IPS DF 6.9 (cell line): ENCODE data around the gene COLEC12.

Experiments
- DNase-seq: peaks from one replicate; pipeline ENCODE4 v3.0.0-alpha.2; 2013; ENCODE audit warnings: low read depth, low spot score
- H3K27ac ChIP-seq: one replicate; pipeline ENCODE4 v1.5.1; 2013; ENCODE audit warnings: low read length, control low read depth
- H3K27me3 ChIP-seq: 2 replicates; pipeline ENCODE4 v1.6.1; 2013; ENCODE audit warnings: mild to moderate bottlenecking, low read length; ENCODE audit not compliant: control insufficient read depth, insufficient read depth
- H3K36me3 ChIP-seq: 2 replicates; pipeline ENCODE4 v1.6.1; 2013; ENCODE audit warnings: low read length; ENCODE audit not compliant: control insufficient read depth, insufficient read depth
- H3K4me1 ChIP-seq: 2 replicates; pipeline ENCODE4 v1.6.1; 2013; ENCODE audit warnings: low read length; ENCODE audit not compliant: control insufficient read depth, insufficient read depth
- H3K4me3 ChIP-seq: 2 replicates; pipeline ENCODE4 v1.5.1; 2013; ENCODE audit warnings: mild to moderate bottlenecking, low read length
- H3K9me3 ChIP-seq: 2 replicates; pipeline ENCODE4 v1.6.1; 2013; ENCODE audit warnings: low read length, inconsistent platforms; ENCODE audit not compliant: control insufficient read depth, insufficient read depth
- WGBS: extraction: QIAGEN DNeasy Blood & Tissue Kit; methylation state at CpG from one replicate; pipeline ENCODE4 v1.1.7; 2013; ENCODE audit warnings: mixed read lengths, missing lambda C conversion rate; ENCODE audit not compliant: insufficient read length, insufficient coverage; 5-methylcytosine and 5-hydroxymethylcytosine counted together

Gene COLEC12

DNA sequence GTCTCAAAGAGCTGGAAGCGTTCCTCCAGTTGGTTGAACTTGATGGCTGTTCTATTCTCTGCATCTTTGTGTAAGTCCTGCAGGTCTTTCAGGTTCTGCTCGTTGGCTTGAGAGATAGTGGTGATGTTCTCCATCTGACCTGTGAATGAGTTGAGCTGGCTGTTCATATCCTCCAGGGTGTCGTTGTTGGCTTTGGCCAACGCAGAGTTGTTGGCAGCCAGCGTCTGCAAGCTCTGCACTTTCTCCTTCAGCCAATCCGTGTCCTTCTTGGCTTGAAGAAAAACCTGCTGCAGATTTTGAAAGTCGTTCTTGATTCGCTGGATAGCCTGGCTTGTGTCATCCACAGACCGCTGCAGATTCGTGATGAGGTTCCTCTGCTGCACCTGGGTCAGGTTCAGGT, 153.9 kb downstream of the COLEC12 start:
- H3K9me3 ChIP-seq: no peaks in the 10 kb centered on the region
- H3K36me3 ChIP-seq: no peaks in the 10 kb centered on the region
- no peak overlapping the region for H3K4me3 ChIP-seq
- WGBS: no CpG with 5 or more reads among the region's 10 CpGs
- no peaks in the 10 kb centered on the region for H3K27me3 ChIP-seq
- no peak overlapping the region for H3K27ac ChIP-seq
- DNase-seq: no peak
- no peaks in the 10 kb centered on the region for H3K4me1 ChIP-seq

DNA sequence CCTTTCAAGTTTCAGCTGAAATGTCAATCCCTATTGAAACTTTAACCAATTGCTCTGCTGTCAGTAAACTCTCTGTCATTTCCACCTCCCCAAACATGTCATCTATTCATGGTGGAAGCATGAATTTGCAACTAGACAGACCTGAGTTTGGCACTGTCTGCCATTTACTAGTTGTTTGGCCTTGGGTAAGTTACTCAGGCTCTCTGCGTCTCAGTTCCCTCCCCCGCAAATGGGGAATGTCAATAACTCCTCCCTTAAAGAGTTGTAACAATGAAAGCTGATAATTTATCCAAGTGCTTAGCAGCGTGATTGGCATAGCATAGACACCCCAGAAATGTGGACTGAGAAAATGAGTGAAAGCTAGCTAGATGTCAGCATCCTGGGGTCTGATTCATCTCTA, 159.4 kb downstream of the COLEC12 start:
- Histone ChIP-seq H3K27me3 (no peaks in the 10 kb centered on the region), H3K27ac (no peak overlapping the region), H3K9me3 (no peaks in the 10 kb centered on the region), H3K4me3 (no peak overlapping the region), H3K4me1 (no peaks in the 10 kb centered on the region; the same call in 1 of the 2 replicates), H3K36me3 (no peaks in the 10 kb centered on the region)
- no CpG with 5 or more reads among the region's 3 CpGs for WGBS
- DNase-seq: no peak

DNA sequence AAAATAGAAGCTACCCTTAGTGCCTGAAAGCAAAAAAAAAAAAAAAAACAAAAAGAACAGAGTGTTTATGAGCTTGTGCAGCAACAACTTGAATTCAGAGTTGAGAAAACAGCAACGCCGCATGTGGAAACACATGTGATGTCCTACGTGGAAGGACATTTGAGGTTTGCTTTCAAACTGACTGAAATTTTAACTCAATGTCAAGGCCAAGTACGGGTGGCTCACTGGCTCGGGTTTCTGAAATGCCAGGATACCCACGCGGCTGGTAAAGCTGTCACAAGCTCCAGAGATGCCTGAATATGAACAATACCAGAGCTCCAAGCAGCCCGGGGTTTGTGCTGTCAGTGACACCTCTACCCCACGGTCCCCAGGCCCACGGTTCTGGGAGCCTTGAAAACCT, 160.5 kb downstream of the COLEC12 start:
- H3K36me3 ChIP-seq: no peaks in the 10 kb centered on the region
- H3K27me3 ChIP-seq: no peaks in the 10 kb centered on the region
- H3K9me3 ChIP-seq: no peaks in the 10 kb centered on the region
- no peak overlapping the region for H3K4me3 ChIP-seq
- no peak for DNase-seq
- no CpG with 5 or more reads among the region's 10 CpGs for WGBS
- H3K27ac ChIP-seq: no peak overlapping the region
- no peaks in the 10 kb centered on the region; the same call in 1 of the 2 replicates for H3K4me1 ChIP-seq

DNA sequence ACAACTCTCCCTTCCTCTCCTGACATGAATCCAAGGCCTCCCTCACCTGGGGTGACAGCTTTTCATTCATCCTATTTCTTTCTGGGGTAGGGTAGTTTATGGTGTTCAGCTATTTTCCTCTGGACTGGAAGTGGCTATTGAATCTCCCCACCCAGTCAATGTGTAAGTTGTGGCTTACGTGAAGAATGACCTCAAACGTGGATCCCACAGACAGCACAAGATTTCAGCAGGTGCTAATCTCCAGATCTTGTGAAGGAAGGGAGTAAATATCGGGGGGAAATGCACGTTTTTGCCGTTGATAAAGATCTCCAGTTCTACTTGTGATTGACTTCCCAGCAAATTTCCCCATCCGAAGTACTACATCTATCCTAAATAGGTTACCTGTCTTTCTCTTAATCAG, 161.3 kb downstream of the COLEC12 start:
- H3K27ac ChIP-seq: no peak overlapping the region
- H3K4me1 ChIP-seq: no peaks in the 10 kb centered on the region; the same call in 1 of the 2 replicates
- H3K27me3 ChIP-seq: no peaks in the 10 kb centered on the region
- no peak for DNase-seq
- no peaks in the 10 kb centered on the region for H3K9me3 ChIP-seq
- no peak overlapping the region for H3K4me3 ChIP-seq
- H3K36me3 ChIP-seq: no peaks in the 10 kb centered on the region
- whole genome bisulfite sequencing: no CpG with 5 or more reads among the region's 6 CpGs

DNA sequence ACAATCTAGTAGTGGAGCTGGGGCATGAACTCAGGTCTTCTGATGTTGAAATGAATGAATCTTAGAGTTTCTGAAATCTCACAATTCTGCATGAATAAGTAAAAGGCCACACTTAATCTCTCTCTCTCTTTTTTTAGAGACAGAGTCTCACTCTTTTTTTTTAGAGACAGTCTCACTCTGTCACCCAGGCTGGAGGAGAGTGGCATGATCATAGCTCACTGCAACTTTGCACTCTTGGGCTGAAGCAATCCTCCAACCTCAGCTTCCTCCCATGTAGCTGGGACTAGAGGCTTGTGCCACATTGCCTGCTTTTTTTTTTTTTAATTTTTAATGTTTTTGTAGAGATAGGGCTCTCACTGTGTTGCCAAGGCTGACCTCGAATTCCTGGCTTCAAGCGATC, 163.8 kb downstream of the COLEC12 start:
- no peaks in the 10 kb centered on the region for H3K9me3 ChIP-seq
- DNase-seq: no peak
- WGBS: no CpG with 5 or more reads among the region's 2 CpGs

DNA sequence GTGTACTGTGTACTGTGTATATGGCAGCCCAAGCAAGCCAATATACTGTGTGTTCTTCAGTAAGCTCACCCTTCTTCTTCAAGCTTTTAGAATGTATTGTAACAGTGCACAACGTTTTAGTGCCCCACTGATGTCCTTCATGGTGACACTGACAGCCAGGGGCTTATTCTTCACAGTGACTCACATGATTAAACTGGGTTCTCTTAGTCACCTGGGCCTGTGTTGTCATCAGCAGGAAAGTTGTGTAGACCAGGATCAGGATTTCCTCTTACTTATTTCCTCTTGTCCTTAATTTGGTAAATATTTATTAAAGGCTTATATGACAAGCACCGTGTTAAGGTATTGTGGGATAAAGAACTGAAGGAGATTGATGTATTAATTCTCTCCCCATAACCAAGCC, 164.8 kb downstream of the COLEC12 start:
- H3K27ac ChIP-seq: no peak overlapping the region
- H3K4me1 ChIP-seq: no peaks in the 10 kb centered on the region; the same call in 1 of the 2 replicates
- WGBS: no CpG with 5 or more reads among the region's 2 CpGs
- H3K4me3 ChIP-seq: no peak overlapping the region
- no peak for DNase-seq
- H3K9me3 ChIP-seq: no peaks in the 10 kb centered on the region
- H3K27me3 ChIP-seq: no peaks in the 10 kb centered on the region
- H3K36me3 ChIP-seq: no peaks in the 10 kb centered on the region

More for the DNA sequence above, 163.8 kb downstream of the COLEC12 start:
- H3K36me3 ChIP-seq: no peaks in the 10 kb centered on the region
- H3K4me3 ChIP-seq: no peak overlapping the region
- no peaks in the 10 kb centered on the region for H3K27me3 ChIP-seq
- no peak overlapping the region for H3K27ac ChIP-seq
- no peaks in the 10 kb centered on the region; the same call in 1 of the 2 replicates for H3K4me1 ChIP-seq

DNA sequence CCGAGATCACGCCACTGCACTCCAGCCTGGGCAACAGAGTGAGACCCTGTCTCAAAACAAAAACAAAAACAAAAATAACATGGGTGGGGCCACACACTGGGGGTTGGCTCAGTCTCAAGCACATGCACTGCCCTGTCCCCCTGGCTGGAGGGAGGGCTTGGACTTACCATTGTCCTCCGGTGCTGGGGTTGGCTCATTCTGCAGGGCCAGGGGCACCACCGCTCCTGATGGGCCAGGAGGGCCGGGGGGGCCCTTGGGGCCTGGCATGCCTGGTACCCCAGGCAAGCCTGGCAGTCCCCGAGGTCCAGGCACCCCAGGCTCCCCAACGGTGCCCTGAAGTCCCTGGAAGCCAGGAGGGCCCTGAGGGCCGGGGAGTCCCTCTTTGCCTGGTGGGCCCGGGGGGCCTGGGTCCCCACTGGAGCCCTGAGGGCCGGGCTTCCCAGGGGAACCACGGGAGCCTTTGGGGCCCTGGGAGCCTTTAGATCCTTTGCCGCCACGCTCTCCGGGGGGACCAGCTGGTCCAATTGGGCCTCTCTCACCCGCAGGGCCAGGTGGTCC, 165.8 kb downstream of the COLEC12 start:
- no peaks in the 10 kb centered on the region; the same call in 1 of the 2 replicates for H3K4me1 ChIP-seq
- H3K4me3 ChIP-seq: no peak overlapping the region
- H3K9me3 ChIP-seq: no peaks in the 10 kb centered on the region
- no peaks in the 10 kb centered on the region for H3K36me3 ChIP-seq
- no CpG with 5 or more reads among the region's 15 CpGs for WGBS
- H3K27me3 ChIP-seq: no peaks in the 10 kb centered on the region
- H3K27ac ChIP-seq: no peak overlapping the region
- no peak for DNase-seq

DNA sequence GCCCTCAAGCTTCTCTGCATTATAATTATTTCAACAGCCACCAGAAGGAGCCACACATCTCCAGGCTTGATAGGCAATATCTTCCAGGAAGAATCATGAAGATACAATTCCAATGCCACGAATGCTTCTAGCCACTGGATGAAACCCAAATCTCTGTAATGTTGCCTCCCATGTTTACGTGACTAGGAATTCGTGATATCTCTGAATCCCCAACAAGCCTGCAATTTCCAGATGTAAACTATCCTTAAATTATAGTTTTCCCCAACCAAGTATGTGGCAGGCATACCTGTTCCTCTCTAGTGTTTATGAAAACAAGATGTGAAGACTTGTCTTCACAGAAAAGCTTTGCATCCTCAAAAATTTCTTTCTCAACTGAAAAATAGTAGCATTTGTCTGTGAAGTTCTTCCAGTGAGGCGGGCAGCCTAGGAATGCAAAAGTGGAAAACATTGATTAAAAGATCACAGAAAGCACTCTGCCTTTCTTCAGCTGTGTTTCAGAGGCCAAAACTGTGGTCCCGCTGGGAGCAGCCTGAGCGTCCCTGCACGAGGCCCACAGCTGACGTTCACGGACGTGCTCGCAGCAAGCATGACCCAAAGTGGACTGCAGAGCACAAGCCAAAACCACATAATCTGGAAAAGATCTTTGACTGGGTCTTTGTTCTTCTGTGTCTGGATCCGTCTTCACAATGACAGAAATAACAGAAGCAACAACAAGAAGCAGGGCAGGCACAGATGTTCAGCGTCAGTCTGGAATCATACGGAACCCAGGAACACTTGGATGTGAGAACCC, 167.6 kb downstream of the COLEC12 start:
- DNase-seq: no peak
- Histone ChIP-seq H3K27ac (no peak overlapping the region), H3K9me3 (no peaks in the 10 kb centered on the region), H3K4me3 (no peak overlapping the region), H3K4me1 (no peaks in the 10 kb centered on the region; the same call in 1 of the 2 replicates), H3K36me3 (no peaks in the 10 kb centered on the region), H3K27me3 (no peaks in the 10 kb centered on the region)
- no CpG with 5 or more reads among the region's 14 CpGs for WGBS

DNA sequence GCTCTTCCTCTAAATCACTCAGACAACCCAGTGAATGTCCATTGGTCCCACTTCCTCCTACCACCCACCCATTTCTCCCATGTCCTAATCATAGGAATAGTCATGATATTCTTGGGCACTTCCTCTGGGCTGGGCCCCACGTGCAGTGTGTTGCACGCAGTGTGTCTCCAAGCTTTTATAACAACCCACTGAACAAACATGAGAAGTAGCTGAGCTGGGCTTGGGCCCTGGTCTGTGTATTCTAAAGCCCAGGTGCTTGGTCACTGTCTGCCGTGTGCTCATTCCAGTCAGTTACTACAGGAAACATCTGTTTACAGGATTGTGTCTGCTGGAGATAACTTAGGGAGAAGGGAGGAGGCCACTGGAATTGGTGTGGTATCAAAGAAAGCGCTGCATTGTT, 168.5 kb downstream of the COLEC12 start:
- Histone ChIP-seq H3K9me3 (no peaks in the 10 kb centered on the region), H3K4me3 (no peak overlapping the region), H3K27ac (no peak overlapping the region), H3K27me3 (no peaks in the 10 kb centered on the region), H3K4me1 (no peaks in the 10 kb centered on the region; the same call in 1 of the 2 replicates), H3K36me3 (no peaks in the 10 kb centered on the region)
- no peak for DNase-seq
- no CpG with 5 or more reads among the region's 4 CpGs for WGBS

DNA sequence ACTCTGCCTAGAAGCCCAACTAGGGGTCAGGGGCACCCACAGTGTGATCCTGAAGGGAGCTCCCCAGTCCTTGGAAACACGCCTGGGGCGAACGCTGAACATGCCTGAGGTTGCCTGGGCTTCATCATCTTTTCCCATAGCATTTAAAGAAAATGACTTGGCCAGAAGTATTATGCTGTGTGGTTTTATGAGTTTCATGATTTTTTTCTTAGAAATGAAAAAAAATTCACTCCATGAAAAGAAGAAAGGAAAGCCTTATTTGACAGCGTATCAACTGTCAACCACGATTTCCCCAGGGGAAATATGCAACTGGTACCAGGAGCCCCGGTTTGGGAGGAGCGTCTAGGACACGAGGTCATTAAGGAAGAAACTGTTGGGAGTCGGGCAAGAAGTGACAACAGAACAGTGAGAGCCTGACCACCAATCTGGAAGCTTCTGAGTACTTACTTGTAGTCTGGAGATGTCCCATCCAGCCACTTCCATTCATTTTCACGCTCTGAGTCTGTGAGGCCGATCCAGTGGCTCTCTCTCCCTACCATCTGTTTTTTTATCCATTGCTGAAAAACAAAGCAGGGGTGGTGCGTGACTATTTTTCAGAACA, 169.2 kb downstream of the COLEC12 start:
- DNase-seq: no peak
- no CpG with 5 or more reads among the region's 12 CpGs for WGBS
- no peaks in the 10 kb centered on the region for H3K9me3 ChIP-seq
- no peak overlapping the region for H3K27ac ChIP-seq
- no peaks in the 10 kb centered on the region for H3K36me3 ChIP-seq
- no peak overlapping the region for H3K4me3 ChIP-seq
- H3K27me3 ChIP-seq: no peaks in the 10 kb centered on the region
- no peaks in the 10 kb centered on the region; the same call in 1 of the 2 replicates for H3K4me1 ChIP-seq
